HepG2 (cell line): ENCODE results near the gene ZBTB7A. TPM values are rescaled to one million over a fixed set of nuclear protein-coding genes. Genes with fewer than 3 reads are reported as not detected.

Experiments used
- AKAP8 ChIP-seq: sonication (generic); formaldehyde crosslinking; IDR thresholded peaks from 2 replicates; pipeline ENCODE4 v1.5.1; 2020; ENCODE audit warnings: mild to moderate bottlenecking, missing genetic modification reagents
- ATF2 ChIP-seq: sonication (generic); formaldehyde crosslinking; IDR thresholded peaks from 2 replicates; pipeline ENCODE4 v1.4.0; 2020; ENCODE audit warnings: missing genetic modification reagents
- ATF3 ChIP-seq: sonication (generic); formaldehyde crosslinking; IDR thresholded peaks from 2 replicates; pipeline ENCODE4 v1.4.0; 2020; ENCODE audit warnings: missing genetic modification reagents
- BATF2 ChIP-seq: sonication (generic); formaldehyde crosslinking; IDR thresholded peaks from 2 replicates; pipeline ENCODE4 v1.8.0; 2022; ENCODE audit warnings: mild to moderate bottlenecking, missing genetic modification reagents, moderate library complexity
- CCAR2 ChIP-seq: fragments of 200-400 bp; formaldehyde crosslinking; optimal IDR thresholded peaks from 2 replicates; pipeline ENCODE3; 2018; ENCODE audit warnings: low read depth, mild to moderate bottlenecking, low read length, moderate library complexity
- DR1 ChIP-seq: sonication (generic); formaldehyde crosslinking; IDR thresholded peaks from 2 replicates; pipeline ENCODE4 v1.8.0; 2021; ENCODE audit warnings: mild to moderate bottlenecking, missing genetic modification reagents, inconsistent platforms
- HDAC2 ChIP-seq: sonication (generic); formaldehyde crosslinking; IDR thresholded peaks from 2 replicates; pipeline ENCODE4 v1.4.0; 2020; ENCODE audit warnings: missing genetic modification reagents
- HES4 ChIP-seq: sonication (generic); formaldehyde crosslinking; IDR thresholded peaks from 2 replicates; pipeline ENCODE4 v1.9.0; 2021; ENCODE audit warnings: mild to moderate bottlenecking, missing genetic modification reagents, borderline replicate concordance
- HMG20B ChIP-seq: conservative IDR thresholded peaks from 2 replicates; pipeline ENCODE4 v1.6.1; 2016; ENCODE audit warnings: missing genetic modification reagents, missing compliant biosample characterization
- HNF1B ChIP-seq: sonication (generic); formaldehyde crosslinking; IDR thresholded peaks from 2 replicates; pipeline ENCODE4 v1.5.1; 2020; ENCODE audit warnings: mild to moderate bottlenecking, moderate library complexity, missing genetic modification reagents
- IRF2 ChIP-seq: IDR thresholded peaks from 2 replicates; pipeline ENCODE4 v1.6.1; 2018; ENCODE audit warnings: missing genetic modification reagents, missing compliant biosample characterization
- NCOA2 ChIP-seq: sonication (generic); formaldehyde crosslinking; IDR thresholded peaks from 2 replicates; pipeline ENCODE4 v1.8.0; 2022; ENCODE audit warnings: inconsistent platforms
- RARA ChIP-seq: IDR thresholded peaks from 2 replicates; pipeline ENCODE4 v1.6.1; 2016; ENCODE audit warnings: missing genetic modification reagents, missing compliant biosample characterization
- SAP130 ChIP-seq: IDR thresholded peaks from 2 replicates; pipeline ENCODE4 v1.6.1; 2016; ENCODE audit warnings: low read depth
- TARDBP ChIP-seq: sonication (generic); formaldehyde crosslinking; IDR thresholded peaks from 2 replicates; pipeline ENCODE4 v1.8.0; 2022; ENCODE audit warnings: mild to moderate bottlenecking, missing genetic modification reagents
- TRIM24 ChIP-seq: sonication (generic); formaldehyde crosslinking; IDR thresholded peaks from 2 replicates; pipeline ENCODE4 v1.8.0; 2022; ENCODE audit warnings: mild to moderate bottlenecking, missing genetic modification reagents
- ZNF136 ChIP-seq: sonication (generic); formaldehyde crosslinking; IDR thresholded peaks from 2 replicates; pipeline ENCODE4 v1.8.1; 2022; ENCODE audit warnings: low read depth, mild to moderate bottlenecking, moderate library complexity, missing genetic modification reagents
- ZNF263 ChIP-seq: sonication (generic); formaldehyde crosslinking; IDR thresholded peaks from 2 replicates; pipeline ENCODE4 v1.4.0; 2020; ENCODE audit warnings: missing genetic modification reagents
- ZNF577 ChIP-seq: sonication (generic); formaldehyde crosslinking; IDR thresholded peaks from 2 replicates; pipeline ENCODE4 v1.4.0; 2020; ENCODE audit warnings: mild to moderate bottlenecking, low read depth, missing genetic modification reagents, borderline replicate concordance
- ZNF691 ChIP-seq: sonication (generic); formaldehyde crosslinking; IDR thresholded peaks from 2 replicates; pipeline ENCODE4 v1.4.0; 2020; ENCODE audit warnings: missing genetic modification reagents, low read depth, mild to moderate bottlenecking, borderline replicate concordance
- ZNF770 ChIP-seq: sonication (generic); formaldehyde crosslinking; IDR thresholded peaks from 2 replicates; pipeline ENCODE4 v1.5.0; 2020; ENCODE audit warnings: mild to moderate bottlenecking, missing genetic modification reagents
- ZNF772 ChIP-seq: sonication (generic); formaldehyde crosslinking; IDR thresholded peaks from 2 replicates; pipeline ENCODE4 v1.5.0; 2020; ENCODE audit warnings: mild to moderate bottlenecking, missing genetic modification reagents
- polyA plus RNA-seq, 8 experiments: library from polyadenylated mRNA; depleted of rRNA in 3 of 8; stranded (reverse) in 7 of 8; unstranded in 1 of 8; fragments of >200 nt; fragmentation: Illumina TruSeq in 4 of 8; extraction: Trizol in 4 of 8; gene quantifications; 2 replicates each; pipeline versions ENCODE4 v1.2.1 to v1.2.3, GENCODE V29; 2011 to 2016; ENCODE audit warnings: low read depth in 4 of 8, missing spikeins in 1 of 8, mixed read lengths in 1 of 8; ENCODE audit not compliant: insufficient read depth in 1 of 8
- total RNA-seq, 5 experiments: library from RNA; depleted of rRNA; stranded (reverse); fragments of >200 nt; fragmentation: Illumina TruSeq; extraction: Trizol; gene quantifications; 2 replicates each; pipeline ENCODE4 v1.2.3, GENCODE V29; 2016; ENCODE audit warnings: low read depth in 1 of 5

Gene ZBTB7A
- total and polyA plus RNA-seq, 2 of the 13 experiments (the other 11 are each of a cell fraction or from before 2014, with no cell fraction given) = 3.6 to 4.0 TPM

GRCh38 chr19:4077800-4078684 is 11.3 kb upstream of the ZBTB7A start (continued):
- no peak for TF ChIP-seq ZNF691 (CRISPR knock-in tag)
- TF ChIP-seq ZNF772 (CRISPR knock-in tag) = peak; percentile 43; the same call in 1 of the 2 replicates
- no peak for TF ChIP-seq CCAR2
- 0 out of 2 replicates have a peak, but pooled peaks have one; percentile 15 for TF ChIP-seq TARDBP (CRISPR knock-in tag)
- TF ChIP-seq TRIM24 (CRISPR knock-in tag) = no peak
- TF ChIP-seq ZNF577 (CRISPR knock-in tag) = no peak
- no peak for TF ChIP-seq ATF2
- 0 out of 2 replicates have a peak, but pooled peaks have one; percentile 29 for TF ChIP-seq ZNF263 (CRISPR knock-in tag)
- TF ChIP-seq HNF1B (CRISPR knock-in tag) = no peak
- no peak for TF ChIP-seq BATF2
- no peak for TF ChIP-seq HDAC2 (CRISPR knock-in tag)
- no peak for TF ChIP-seq ZNF770 (CRISPR knock-in tag)
- TF ChIP-seq NCOA2 (CRISPR knock-in tag) = 0 out of 2 replicates have a peak, but pooled peaks have one; percentile 24
- no peak for TF ChIP-seq IRF2 (CRISPR knock-in tag)
- no peak for TF ChIP-seq ATF3
- no peak for TF ChIP-seq HES4 (CRISPR knock-in tag)
- TF ChIP-seq ZNF136 = no peak
- TF ChIP-seq DR1 (CRISPR knock-in tag) = no peak
- no peak for TF ChIP-seq HMG20B (CRISPR knock-in tag)
- 0 out of 2 replicates have a peak, but pooled peaks have one; percentile 30 for TF ChIP-seq AKAP8 (CRISPR knock-in tag)
- peak; percentile 50 for TF ChIP-seq SAP130
- peak; percentile 57 for TF ChIP-seq RARA (CRISPR knock-in tag)
